ENCODE data around the gene PPP2R3C.

DNA sequence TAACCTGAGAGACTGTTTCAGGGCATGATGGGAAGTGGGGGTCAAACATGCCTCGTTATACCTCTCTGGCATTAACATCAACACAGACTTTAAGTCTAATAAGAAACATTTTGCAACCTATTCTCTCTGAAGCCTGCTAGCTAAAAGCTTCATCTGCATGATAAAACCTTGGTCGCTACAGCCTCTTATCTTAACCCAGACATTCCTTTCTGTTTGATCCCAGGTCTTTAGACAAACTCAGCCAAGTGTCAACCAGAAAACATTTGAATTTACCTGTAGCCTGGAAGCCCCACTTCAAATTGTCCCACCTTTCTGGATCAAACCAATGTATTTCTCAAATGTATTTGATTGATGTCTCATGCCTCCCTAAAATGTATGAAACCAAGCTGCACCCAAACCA, 9.1 kb downstream of the PPP2R3C start:
- TF ChIP-seq, protein P1, sequence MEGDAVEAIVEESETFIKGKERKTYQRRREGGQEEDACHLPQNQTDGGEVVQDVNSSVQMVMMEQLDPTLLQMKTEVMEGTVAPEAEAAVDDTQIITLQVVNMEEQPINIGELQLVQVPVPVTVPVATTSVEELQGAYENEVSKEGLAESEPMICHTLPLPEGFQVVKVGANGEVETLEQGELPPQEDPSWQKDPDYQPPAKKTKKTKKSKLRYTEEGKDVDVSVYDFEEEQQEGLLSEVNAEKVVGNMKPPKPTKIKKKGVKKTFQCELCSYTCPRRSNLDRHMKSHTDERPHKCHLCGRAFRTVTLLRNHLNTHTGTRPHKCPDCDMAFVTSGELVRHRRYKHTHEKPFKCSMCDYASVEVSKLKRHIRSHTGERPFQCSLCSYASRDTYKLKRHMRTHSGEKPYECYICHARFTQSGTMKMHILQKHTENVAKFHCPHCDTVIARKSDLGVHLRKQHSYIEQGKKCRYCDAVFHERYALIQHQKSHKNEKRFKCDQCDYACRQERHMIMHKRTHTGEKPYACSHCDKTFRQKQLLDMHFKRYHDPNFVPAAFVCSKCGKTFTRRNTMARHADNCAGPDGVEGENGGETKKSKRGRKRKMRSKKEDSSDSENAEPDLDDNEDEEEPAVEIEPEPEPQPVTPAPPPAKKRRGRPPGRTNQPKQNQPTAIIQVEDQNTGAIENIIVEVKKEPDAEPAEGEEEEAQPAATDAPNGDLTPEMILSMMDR (conservative IDR thresholded peaks at IDR 0.05; ENCODE audit: low read depth in 2 of 2) = no peak
- TF ChIP-seq POLR2AphosphoS5 (IDR thresholded peaks at IDR 0.05; ENCODE audit: low read depth) (no peak), EZH2 (IDR thresholded peaks at IDR 0.05; ENCODE audit: low read depth, unreplicated experiment) (no peak), ZNF331 (CRISPR knock-in tag; IDR thresholded peaks at IDR 0.05; ENCODE audit: low read depth) (no peak), EZH2phosphoT487 (IDR thresholded peaks at IDR 0.05; ENCODE audit: unreplicated experiment) (no peak), NANOG (IDR thresholded peaks at IDR 0.05; ENCODE audit: borderline replicate concordance) (no peak)
